ENCODE data around the gene IL17C.
A peak's percentile ranks its signal among the peaks of the same experiment; 100 is the strongest.

IL17C gene

GRCh38 chr16:88687254-88687576 is 48.8 kb downstream of the IL17C start:
- DNase-seq: no peak

- DNase-seq: peak; percentile 22
Observed at GRCh38 chr16:88687676-88688012, 49.3 kb downstream of the IL17C start.

GRCh38 chr16:88688013-88688778 is 49.8 kb downstream of the IL17C start:
- DNase-seq: peak; percentile 88

Data from hematopoietic multipotent progenitor cell treated with erythropoietin and hydrocortisone succinate and interleukin-3 and kit ligand, for 4 days (in vitro differentiated cells).